Choroid plexus epithelial cell (primary cell): ENCODE measurements around the gene SNX27.
A peak's percentile ranks its signal among the peaks of the same experiment; 100 is the strongest.

Source experiments
- DNase-seq: peaks from one replicate; pipeline ENCODE4 v3.0.0-alpha.2; 2010; ENCODE audit warnings: low read depth
- H3K4me3 ChIP-seq: 2 replicates; pipeline ENCODE4 v1.5.1; 2011; ENCODE audit warnings: low read depth, mild to moderate bottlenecking, control low read depth, low read length, moderate library complexity
- TF ChIP-seq, protein P1 (sequence below): conservative IDR thresholded peaks from 2 replicates; pipeline ENCODE4 v1.5.1; 2011; ENCODE audit warnings: low read depth, mild to moderate bottlenecking, control low read depth, inconsistent platforms, low read length, moderate library complexity

SNX27 gene

GRCh38 chr1:151715726-151716404 is 104.0 kb downstream of the SNX27 start:
- no peak overlapping the region for H3K4me3 ChIP-seq
- no peak for DNase-seq
- TF ChIP-seq, protein P1, sequence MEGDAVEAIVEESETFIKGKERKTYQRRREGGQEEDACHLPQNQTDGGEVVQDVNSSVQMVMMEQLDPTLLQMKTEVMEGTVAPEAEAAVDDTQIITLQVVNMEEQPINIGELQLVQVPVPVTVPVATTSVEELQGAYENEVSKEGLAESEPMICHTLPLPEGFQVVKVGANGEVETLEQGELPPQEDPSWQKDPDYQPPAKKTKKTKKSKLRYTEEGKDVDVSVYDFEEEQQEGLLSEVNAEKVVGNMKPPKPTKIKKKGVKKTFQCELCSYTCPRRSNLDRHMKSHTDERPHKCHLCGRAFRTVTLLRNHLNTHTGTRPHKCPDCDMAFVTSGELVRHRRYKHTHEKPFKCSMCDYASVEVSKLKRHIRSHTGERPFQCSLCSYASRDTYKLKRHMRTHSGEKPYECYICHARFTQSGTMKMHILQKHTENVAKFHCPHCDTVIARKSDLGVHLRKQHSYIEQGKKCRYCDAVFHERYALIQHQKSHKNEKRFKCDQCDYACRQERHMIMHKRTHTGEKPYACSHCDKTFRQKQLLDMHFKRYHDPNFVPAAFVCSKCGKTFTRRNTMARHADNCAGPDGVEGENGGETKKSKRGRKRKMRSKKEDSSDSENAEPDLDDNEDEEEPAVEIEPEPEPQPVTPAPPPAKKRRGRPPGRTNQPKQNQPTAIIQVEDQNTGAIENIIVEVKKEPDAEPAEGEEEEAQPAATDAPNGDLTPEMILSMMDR: peak; percentile 9

DNA sequence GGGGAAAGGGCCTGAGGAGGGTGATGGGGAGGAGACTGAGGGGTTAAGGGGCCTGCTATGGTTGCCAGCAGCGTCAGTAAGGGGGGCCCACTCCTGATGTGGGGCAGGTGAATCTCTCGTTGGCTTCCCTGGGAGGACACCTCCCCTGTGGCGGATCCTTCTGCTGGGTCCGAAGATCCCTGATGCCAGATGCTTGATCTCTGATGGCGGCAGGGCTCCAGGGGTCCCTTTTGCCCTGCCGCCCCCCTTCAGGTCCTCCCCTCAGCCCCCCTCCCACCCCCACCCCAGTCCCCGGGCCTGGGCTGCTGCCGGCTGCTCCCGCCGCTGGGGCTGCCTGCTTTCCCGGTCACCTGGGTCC is 104.5 kb downstream of the SNX27 start:
- H3K4me3 ChIP-seq: no peak overlapping the region
- DNase-seq: no peak
- TF ChIP-seq, protein P1: no peak

GRCh38 chr1:151716771-151717631 is 105.2 kb downstream of the SNX27 start, which contains the start of gene CELF3:
Gene CELF3, minus strand, starts transcription at chr1:151716803. Its CDS starts 783 bp downstream, at chr1:151716020.
- no peak within 1 kb of the TSS for H3K4me3 ChIP-seq
- TF ChIP-seq, protein P1: no peak
- DNase-seq: peak; percentile 9

GRCh38 chr1:151718011-151718431 is 106.2 kb downstream of the SNX27 start:
- TF ChIP-seq, protein P1: no peak
- peak; percentile 6 for DNase-seq
- H3K4me3 ChIP-seq: no peak overlapping the region

DNA sequence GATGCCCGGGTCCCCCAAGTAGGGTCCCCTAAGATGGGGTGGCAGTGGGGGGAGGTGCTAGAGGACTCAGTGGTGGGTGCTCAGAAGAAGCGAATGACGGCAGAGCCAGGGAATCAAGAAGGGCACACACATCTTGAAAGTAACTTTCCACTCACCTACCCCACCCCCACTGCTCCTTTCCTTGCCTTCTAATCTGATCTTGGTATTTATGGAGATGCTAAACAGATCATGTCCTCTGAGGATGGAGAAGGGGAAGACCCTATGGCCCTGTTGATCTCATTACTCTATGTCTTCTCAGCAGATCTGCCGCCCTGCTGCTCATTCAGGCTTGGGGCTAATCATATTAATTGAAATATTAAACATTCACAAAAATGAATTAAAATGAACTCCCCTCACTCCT is 106.8 kb downstream of the SNX27 start:
- no peak for DNase-seq
- no peak overlapping the region for H3K4me3 ChIP-seq
- TF ChIP-seq, protein P1: no peak

DNA sequence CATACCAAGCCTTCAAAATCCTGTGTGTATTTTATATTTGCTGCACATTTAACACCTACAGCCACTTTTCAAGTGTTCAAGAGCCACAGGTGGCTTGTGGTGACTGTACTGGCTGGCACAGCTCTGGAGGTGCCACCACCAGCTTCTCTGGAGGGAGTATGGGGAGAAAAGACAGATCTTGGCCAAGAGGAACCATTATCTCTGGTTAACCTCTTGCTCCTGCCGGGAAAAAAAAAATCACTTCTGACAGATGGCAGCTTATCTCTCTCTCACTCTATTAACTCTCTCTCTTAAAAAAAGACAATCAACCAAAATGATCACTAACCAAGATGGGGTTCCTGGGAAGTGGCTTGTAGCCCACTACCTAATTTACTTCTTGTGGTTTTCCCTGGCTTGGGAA is 108.3 kb downstream of the SNX27 start:
- H3K4me3 ChIP-seq: peak overlapping the region; percentile 47
- no peak for DNase-seq
- TF ChIP-seq, protein P1: no peak
